A549 (cell line): ENCODE measurements around the gene IKZF4. TPM values are rescaled to one million over a fixed set of nuclear protein-coding genes. Genes with fewer than 3 reads are reported as not detected.

ENCODE experiments used
- ATAC-seq, 2 experiments: fragments of 200-7000 bp in 1 of 2; fragments of >200 bp in 1 of 2; cut with Nextera tagmentation in 1 of 2; cut with Tn5 transposase in 1 of 2; 3 replicates each; pipeline versions ENCODE4 v1.8.0 to v1.9.1; 2018 to 2020; ENCODE audit warnings: mild to moderate bottlenecking in 1 of 2, moderate library complexity in 1 of 2
- CTCF ChIA-PET: fragments of 300-600 bp; sonication (Branson Sonifier 250); formaldehyde crosslinking; extraction: SDS; loops from one replicate; lab custom pipeline; 2021; ENCODE audit warnings: antibody characterized with exemption, inconsistent platforms; lab: Yijun Ruan, JAX
- POLR2A ChIA-PET: fragments of 350-600 bp; formaldehyde crosslinking; extraction: SDS; loops from one replicate; lab custom pipeline; 2021; ENCODE audit warnings: antibody characterized with exemption, inconsistent platforms; lab: Yijun Ruan, JAX
- DNase-seq, 2 experiments: peaks; one replicate each; pipeline versions ENCODE4 v3.0.0 to v3.0.0-alpha.2; 2011 to 2016; ENCODE audit warnings: low read depth in 1 of 2, low spot score in 1 of 2
- FAIRE-seq: peaks from 2 replicates; lab custom pipeline; 2011; peaks lifted over from hg19 to GRCh38; lab: Jason Lieb, UNC
- H3K27ac ChIP-seq, 2 experiments: fragments of >200 bp; sonication (Bioruptor Twin); formaldehyde crosslinking; 3 replicates each; pipeline ENCODE4 v1.5.1; 2016 to 2017
- H3K4me1 ChIP-seq: fragments of >200 bp; sonication (Bioruptor Twin); formaldehyde crosslinking; 3 replicates; pipeline ENCODE4 v1.6.1; 2016
- H3K4me2 ChIP-seq: fragments of >200 bp; sonication (Bioruptor Twin); formaldehyde crosslinking; 3 replicates; pipeline ENCODE4 v1.6.1; 2016
- H3K4me3 ChIP-seq: fragments of >200 bp; sonication (Bioruptor Twin); formaldehyde crosslinking; 3 replicates; pipeline ENCODE4 v1.5.1; 2016
- H3K9me3 ChIP-seq: fragments of >200 bp; sonication (Bioruptor Twin); formaldehyde crosslinking; 3 replicates; pipeline ENCODE4 v1.6.1; 2016
- BCL3 ChIP-seq: fragments of >200 bp; sonication (Bioruptor Twin); formaldehyde crosslinking; IDR thresholded peaks from 3 replicates; pipeline ENCODE4 v1.6.1; 2016
- CEBPB ChIP-seq, 2 experiments: fragments of >200 bp in 1 of 2; sonication (Bioruptor Twin) in 1 of 2; formaldehyde crosslinking in 1 of 2; IDR thresholded peaks; 2 replicates each; pipeline ENCODE4 v1.6.1; 2012 to 2016
- CHD4 ChIP-seq: fragments of 200-600 bp; sonication (generic); IDR thresholded peaks from 2 replicates; pipeline ENCODE4 v1.6.1; 2016; ENCODE audit warnings: antibody characterized with exemption, mild to moderate bottlenecking, borderline replicate concordance
- CTCF ChIP-seq: fragments of >200 bp; sonication (Bioruptor Twin); formaldehyde crosslinking; IDR thresholded peaks from 3 replicates; pipeline ENCODE4 v1.5.1; 2016
- E2F6 ChIP-seq: IDR thresholded peaks from 2 replicates; pipeline ENCODE4 v1.6.1; 2012; ENCODE audit warnings: low read depth, borderline replicate concordance
- EHMT2 ChIP-seq: fragments of 200-600 bp; sonication (generic); IDR thresholded peaks from 2 replicates; pipeline ENCODE4 v1.6.1; 2016; ENCODE audit warnings: antibody characterized with exemption, low read depth, mild to moderate bottlenecking, moderate library complexity
- FOSB ChIP-seq: fragments of 250-450 bp; sonication (Bioruptor Pico); IDR thresholded peaks from 2 replicates; pipeline ENCODE4 v1.5.0; 2020; ENCODE audit warnings: mild to moderate bottlenecking, moderate library complexity
- FOSL2 ChIP-seq, 2 experiments: fragments of 450-650 bp in 1 of 2; fragments of >200 bp in 1 of 2; sonication (Bioruptor Twin) in 1 of 2; formaldehyde crosslinking; IDR thresholded peaks; 2 replicates each; pipeline versions ENCODE4 v1.5.0 to v1.6.1; 2016 to 2020; ENCODE audit warnings: mild to moderate bottlenecking in 1 of 2, moderate library complexity in 1 of 2
- MAX ChIP-seq: IDR thresholded peaks from 2 replicates; pipeline ENCODE4 v1.6.1; 2012
- MYC ChIP-seq: IDR thresholded peaks from 2 replicates; pipeline ENCODE4 v1.6.1; 2012; ENCODE audit warnings: mild to moderate bottlenecking, inconsistent platforms, low read length, improper control_type of control experiment, borderline replicate concordance
- NFE2L2 ChIP-seq: fragments of 150-350 bp; conservative IDR thresholded peaks from 2 replicates; pipeline ENCODE4 v1.6.1; 2014; ENCODE audit warnings: low read length
- NPAS2 ChIP-seq: fragments of 250-450 bp; sonication (Bioruptor Pico); IDR thresholded peaks from 2 replicates; pipeline ENCODE4 v1.8.0; 2022; ENCODE audit warnings: mild to moderate bottlenecking, moderate library complexity, borderline replicate concordance
- PHF8 ChIP-seq: fragments of 200-600 bp; sonication (generic); IDR thresholded peaks from 2 replicates; pipeline ENCODE4 v1.6.1; 2016; ENCODE audit warnings: low read depth, mild to moderate bottlenecking, antibody characterized with exemption, moderate library complexity, borderline replicate concordance
- RNF2 ChIP-seq: fragments of 200-600 bp; sonication (generic); IDR thresholded peaks from 2 replicates; pipeline ENCODE4 v1.6.1; 2016; ENCODE audit warnings: low read depth, mild to moderate bottlenecking, antibody characterized with exemption, moderate library complexity, borderline replicate concordance
- SREBF2 ChIP-seq: fragments of 450-650 bp; IDR thresholded peaks from 2 replicates; pipeline ENCODE4 v1.6.1; 2014; ENCODE audit warnings: mild to moderate bottlenecking, moderate library complexity
- TP53 ChIP-seq: fragments of 250-450 bp; sonication (Bioruptor Pico); IDR thresholded peaks from 2 replicates; pipeline ENCODE4 v1.5.0; 2021; ENCODE audit warnings: mild to moderate bottlenecking, moderate library complexity
- ZC3H11A ChIP-seq: fragments of 450-650 bp; IDR thresholded peaks from 2 replicates; pipeline ENCODE4 v1.6.1; 2014; ENCODE audit warnings: antibody characterized with exemption, mild to moderate bottlenecking
- ZSCAN20 ChIP-seq: fragments of 250-450 bp; sonication (Bioruptor Pico); IDR thresholded peaks from 2 replicates; pipeline ENCODE4 v1.8.0; 2022; ENCODE audit warnings: mild to moderate bottlenecking, moderate library complexity
- WGBS: methylation state at CpG from one replicate; pipeline ENCODE4 v1.1.6; 2017; ENCODE audit errors: missing lambda C conversion rate; 5-methylcytosine and 5-hydroxymethylcytosine counted together
- polyA minus RNA-seq: library from RNA; depleted of rRNA, polyadenylated mRNA; stranded (reverse); fragments of >200 nt; gene quantifications from 2 replicates; pipeline ENCODE4 v1.2.3, GENCODE V29; 2011; rRNA and poly(A)+ RNA removed
- polyA plus RNA-seq, 4 experiments: library from polyadenylated mRNA; depleted of rRNA in 3 of 4; stranded (reverse); fragments of >200 nt; fragmentation: RNase III in 1 of 4; extraction: RNeasy Plus Mini Kit Qiagen cat#74134 plus additional on column Dnase treatment in 1 of 4; gene quantifications; 2 replicates in 3 of 4; 3 replicates in 1 of 4; pipeline ENCODE4 v1.2.3, GENCODE V29; 2011 to 2017

The IKZF4 gene
- polyA plus RNA-seq (2011; rRNA removed) (2.0 and 2.9 TPM in 2 replicates), polyA plus RNA-seq (2017; fragmentation: RNase III; extraction: RNeasy Plus Mini Kit Qiagen cat#74134 plus additional on column Dnase treatment) (1.5 to 2.4 TPM (median 2.0 TPM) in 3 replicates), polyA minus RNA-seq (3.6 and 5.0 TPM in 2 replicates)
- 2.9 and 4.6 TPM in 2 replicates for polyA plus RNA-seq (2012; cell fraction: cytosol; rRNA removed)
- polyA plus RNA-seq (2012; cell fraction: nucleus; rRNA removed) = 7.2 and 7.9 TPM in 2 replicates

- no peaks in the 10 kb centered on the region for H3K9me3 ChIP-seq
- ChIA-PET CTCF (interaction anchor here (1.6 to 4.8 kb wide), 4 partner anchors 9 to 282 kb away, joined by 3 to 31 read pairs (median 18); partner anchors contain the start of genes DGKA and SUOX), POLR2A (no interaction called here)
- ATAC-seq (peak in 1 of 2 experiments; percentile 24; a peak in 3 of 6 replicates), FAIRE-seq (no peak), DNase-seq (no peak)
- 65% methylated on average over 10 of the region's 10 CpGs for WGBS
- H3K27ac ChIP-seq = no peak within 1 kb of the TSS
- no peak within 1 kb of the TSS for H3K4me3 ChIP-seq
- no peak within 1 kb of the TSS for H3K4me2 ChIP-seq
- no peaks in the 10 kb centered on the region for H3K4me1 ChIP-seq
- no peak for TF ChIP-seq SREBF2
- no peak for TF ChIP-seq CTCF
- TF ChIP-seq E2F6 = no peak
- TF ChIP-seq RNF2 = no peak
- no peak for TF ChIP-seq BCL3
- no peak for TF ChIP-seq FOSL2 (IDR thresholded peaks at IDR 0.05)
- TF ChIP-seq FOSL2 (CRISPR knock-in tag; IDR thresholded peaks at IDR 0.05) = no peak
- TF ChIP-seq CEBPB (IDR thresholded peaks at IDR 0.05) = no peak
- no peak for TF ChIP-seq PHF8
- TF ChIP-seq TP53 (CRISPR knock-in tag) = no peak
- TF ChIP-seq CHD4 = no peak
These were observed at the start of gene IKZF4 for GRCh38 chr12:56020423-56021184. Gene IKZF4, plus strand, starts transcription at chr12:56021043. Its CDS starts 451 bp downstream, at chr12:56021494.

- no peaks in the 10 kb centered on the region for H3K9me3 ChIP-seq
- TF ChIP-seq PHF8 = no peak
- TF ChIP-seq NFE2L2 = no peak
- no peak for TF ChIP-seq ZC3H11A
- no peak for TF ChIP-seq NPAS2 (CRISPR knock-in tag)
- TF ChIP-seq MYC = no peak
- TF ChIP-seq MAX = no peak
- TF ChIP-seq ZSCAN20 = no peak
- TF ChIP-seq EHMT2 = no peak
- TF ChIP-seq FOSB (CRISPR knock-in tag) = no peak
- TF ChIP-seq TP53 (CRISPR knock-in tag) = no peak
- TF ChIP-seq, all 56 proteins: peak for 0
- Histone ChIP-seq H3K4me1 (peaks cover 32% of the 10 kb centered on the region; the same call in 2 of the 3 replicates), H3K27ac (no peak overlapping the region), H3K4me2 (peak overlapping the region; percentile 88; the same call in 2 of the 3 replicates), H3K4me3 (no peak overlapping the region)
- WGBS = 48% methylated on average over 3 of the region's 3 CpGs
- DNase-seq (peak in 1 of 2 experiments; percentile 39), FAIRE-seq (no peak), ATAC-seq (no peak)
- CTCF ChIA-PET = interaction anchor here (2.9 kb wide), 1 partner anchor 16 kb away, joined by 12 read pairs; no protein-coding TSS in a partner anchor
- POLR2A ChIA-PET = no interaction called here
These were observed 48.8 kb upstream of the IKZF4 start for GRCh38 chr12:55972042-55972441.
